PC-9 (cell line): ENCODE data around the gene KCNJ10. TPM values are rescaled to one million over a fixed set of nuclear protein-coding genes. Genes with fewer than 3 reads are reported as not detected.

ENCODE experiments used
- BruUV-seq: library from RNA; stranded (reverse); fragments of 400-500 nt; replicated peaks from 2 replicates; lab custom pipeline; 2021; lab: Mats Ljungman, UMichigan
- CTCF ChIA-PET: fragments of 300-600 bp; sonication (Branson Sonifier 250); formaldehyde crosslinking; loops from one replicate; lab custom pipeline; 2022; ENCODE audit warnings: antibody characterized with exemption; lab: Charles Lee
- POLR2A ChIA-PET: fragments of 300-600 bp; sonication (Branson Sonifier 250); formaldehyde crosslinking; loops from one replicate; lab custom pipeline; 2022; ENCODE audit warnings: antibody characterized with exemption; ENCODE audit not compliant: unreplicated experiment; lab: Charles Lee
- DNase-seq, 2 experiments: peaks; one replicate each; pipeline versions ENCODE4 v3.0.0 to v3.0.0-alpha.2; 2015 to 2022; ENCODE audit warnings: mixed read lengths in 1 of 2
- H2AFZ ChIP-seq: fragments of 200-600 bp; sonication (generic); 2 replicates; pipeline ENCODE4 v1.8.1; 2017; ENCODE audit warnings: antibody characterized with exemption
- H3F3A ChIP-seq: fragments of 200-600 bp; sonication (generic); 2 replicates; pipeline ENCODE4 v1.8.1; 2017; ENCODE audit warnings: antibody characterized with exemption, mild to moderate bottlenecking, low read depth; ENCODE audit not compliant: insufficient read depth
- H3K27ac ChIP-seq: fragments of 200-600 bp; sonication (generic); 2 replicates; pipeline ENCODE4 v1.6.1; 2016; ENCODE audit warnings: mixed run types
- H3K27me3 ChIP-seq: fragments of 200-600 bp; sonication (generic); 2 replicates; pipeline ENCODE4 v1.6.1; 2016; ENCODE audit warnings: low read depth, mixed run types; ENCODE audit not compliant: insufficient read depth
- H3K36me3 ChIP-seq: fragments of 200-600 bp; sonication (generic); 2 replicates; pipeline ENCODE4 v1.6.1; 2016; ENCODE audit warnings: low read depth, mixed run types
- H3K4me1 ChIP-seq: fragments of 200-600 bp; sonication (generic); replicated peaks from 2 replicates; pipeline ENCODE4 v1.6.1; 2016; ENCODE audit warnings: mixed run types; ENCODE audit not compliant: insufficient read depth
- H3K4me2 ChIP-seq: fragments of 200-600 bp; sonication (generic); 2 replicates; pipeline ENCODE4 v1.6.1; 2017; ENCODE audit warnings: mixed run types
- H3K4me3 ChIP-seq: fragments of 200-600 bp; sonication (generic); 2 replicates; pipeline ENCODE4 v1.6.1; 2016; ENCODE audit warnings: mixed run types
- H3K79me2 ChIP-seq: fragments of 200-600 bp; sonication (generic); 2 replicates; pipeline ENCODE4 v1.6.1; 2017; ENCODE audit warnings: low read depth, mixed run types
- H3K9me2 ChIP-seq: fragments of 200-600 bp; sonication (generic); 2 replicates; pipeline ENCODE4 v1.8.1; 2017; ENCODE audit warnings: mild to moderate bottlenecking; ENCODE audit not compliant: insufficient read depth
- H3K9me3 ChIP-seq: fragments of 200-600 bp; sonication (generic); 2 replicates; pipeline ENCODE4 v1.8.1; 2016; ENCODE audit warnings: low read depth; ENCODE audit not compliant: insufficient read depth
- H4K20me1 ChIP-seq: fragments of 200-600 bp; sonication (generic); 2 replicates; pipeline ENCODE4 v1.8.1; 2017; ENCODE audit not compliant: insufficient read depth
- CTCF ChIP-seq: fragments of 200-600 bp; sonication (generic); conservative IDR thresholded peaks from 2 replicates; pipeline ENCODE4 v1.6.1; 2017; ENCODE audit warnings: mixed run types, antibody characterized with exemption, mild to moderate bottlenecking, moderate library complexity
- EZH2 ChIP-seq: fragments of 200-600 bp; sonication (generic); IDR thresholded peaks from 2 replicates; pipeline ENCODE4 v1.8.0; 2017; ENCODE audit warnings: antibody characterized with exemption, low read depth
- intact Hi-C: fragments of 100-400 bp; cut with micrococcal nuclease; formaldehyde crosslinking; loops from one replicate; pipeline ENCODE4 v1.10.0; 2022; ENCODE audit not compliant: unreplicated experiment
- total RNA-seq: library from RNA; stranded (reverse); gene quantifications from 2 replicates; pipeline ENCODE4 v1.2.3, GENCODE V29; 2021

Gene KCNJ10
- total RNA-seq, 1 experiment from 2014 or later = not detected

GRCh38 chr1:160085686-160086455, 15.9 kb upstream of the KCNJ10 start:
- H3F3A ChIP-seq = no peaks in the 10 kb centered on the region
- H2AFZ ChIP-seq = no peak overlapping the region
- no peaks in the 10 kb centered on the region for H3K36me3 ChIP-seq
- H3K4me3 ChIP-seq = no peak overlapping the region
- POLR2A ChIA-PET = no interaction called here
- H3K4me1 ChIP-seq = no peaks in the 10 kb centered on the region
- H4K20me1 ChIP-seq = no peaks in the 10 kb centered on the region
- no peak overlapping the region for H3K4me2 ChIP-seq
- DNase-seq = peak in 1 of 2 experiments; percentile 72
- no TSS peak for BruUV-seq
- CTCF ChIA-PET = interaction anchor here (0.6 to 1.3 kb wide), 5 partner anchors 32 to 205 kb away, joined by 3 to 7 read pairs (median 4); no protein-coding TSS in a partner anchor
- TF ChIP-seq EZH2 (no peak), CTCF (peak; percentile 83)
- H3K79me2 ChIP-seq = no peaks in the 10 kb centered on the region
- no peaks in the 10 kb centered on the region for H3K9me2 ChIP-seq
- intact Hi-C loops = loop anchor here (1.0 to 10.0 kb wide), 2 partner anchors 205 to 519 kb away; no protein-coding TSS in a partner anchor
- no peaks in the 10 kb centered on the region for H3K9me3 ChIP-seq
- peaks cover 20% of the 10 kb centered on the region for H3K27me3 ChIP-seq
- no peak overlapping the region for H3K27ac ChIP-seq

GRCh38 chr1:160084771-160085321, 14.9 kb upstream of the KCNJ10 start:
- Histone ChIP-seq H3K4me3 (no peak overlapping the region), H2AFZ (no peak overlapping the region), H3K4me2 (no peak overlapping the region), H3K36me3 (no peaks in the 10 kb centered on the region), H3F3A (no peaks in the 10 kb centered on the region), H4K20me1 (no peaks in the 10 kb centered on the region), H3K27ac (no peak overlapping the region), H3K27me3 (peaks cover 30% of the 10 kb centered on the region), H3K9me3 (no peaks in the 10 kb centered on the region), H3K79me2 (no peaks in the 10 kb centered on the region), H3K4me1 (no peaks in the 10 kb centered on the region), H3K9me2 (no peaks in the 10 kb centered on the region)
- DNase-seq = no peak
- CTCF ChIA-PET = interaction anchor here (1.3 kb wide), 2 partner anchors 134 to 168 kb away, joined by 7 read pairs; no protein-coding TSS in a partner anchor
- POLR2A ChIA-PET = no interaction called here
- TF ChIP-seq CTCF (no peak), EZH2 (no peak)
- BruUV-seq = no TSS peak
- intact Hi-C loops = loop anchor here (1.0 to 10.0 kb wide), 2 partner anchors 206 to 520 kb away; no protein-coding TSS in a partner anchor

GRCh38 chr1:160083968-160084770, 14.2 kb upstream of the KCNJ10 start:
- intact Hi-C loops = loop anchor here (10.0 kb wide), 1 partner anchor 521 kb away; no protein-coding TSS in a partner anchor
- ChIA-PET CTCF (no interaction called here), POLR2A (no interaction called here)
- H3K4me2 ChIP-seq = no peak overlapping the region
- BruUV-seq = no TSS peak
- no peak overlapping the region for H3K27ac ChIP-seq
- no peak overlapping the region for H3K4me3 ChIP-seq
- no peak for DNase-seq
- H4K20me1 ChIP-seq = no peaks in the 10 kb centered on the region
- no peaks in the 10 kb centered on the region for H3K4me1 ChIP-seq
- H3F3A ChIP-seq = no peaks in the 10 kb centered on the region
- H3K9me2 ChIP-seq = no peaks in the 10 kb centered on the region
- no peaks in the 10 kb centered on the region for H3K36me3 ChIP-seq
- no peak for TF ChIP-seq EZH2
- TF ChIP-seq CTCF = no peak; the same call in 1 of the 2 replicates
- peaks cover 32% of the 10 kb centered on the region for H3K27me3 ChIP-seq
- H2AFZ ChIP-seq = no peak overlapping the region
- no peaks in the 10 kb centered on the region for H3K79me2 ChIP-seq
- H3K9me3 ChIP-seq = no peaks in the 10 kb centered on the region
